Measurements from ENCODE around the gene PIEZO1. TPM values are rescaled to one million over a fixed set of nuclear protein-coding genes. Genes with fewer than 3 reads are reported as not detected.

PIEZO1 gene
- total and polyA plus RNA-seq, 9 of the 15 experiments (the other 6 are each of a cell fraction or from before 2014, with no cell fraction given) = 3.6 to 432 (median 131) TPM

DNA sequence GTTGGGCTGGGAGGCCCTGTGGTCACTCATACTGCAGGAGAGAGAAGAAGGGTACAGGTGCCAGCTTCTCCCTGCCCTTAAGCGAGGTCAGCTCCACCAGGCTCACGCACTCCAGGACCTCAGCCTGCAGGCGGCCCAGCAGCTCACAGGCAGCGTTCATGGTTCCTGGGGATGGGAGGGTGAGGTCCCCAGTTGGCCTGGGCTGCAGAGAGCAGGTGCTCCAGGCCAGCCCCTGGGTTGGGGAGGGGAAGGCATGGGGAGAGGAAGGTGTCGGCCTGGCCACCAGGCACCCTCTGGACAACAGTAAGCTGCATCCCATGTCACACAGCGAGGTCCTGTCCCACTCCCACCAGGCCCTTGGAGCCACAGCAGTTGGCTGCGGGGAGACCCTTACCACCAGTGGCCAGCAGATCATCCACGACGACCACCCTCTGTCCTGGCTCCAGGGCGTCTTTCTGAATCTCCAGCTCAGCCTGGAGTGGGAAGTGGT is 24.7 kb upstream of the PIEZO1 start (continued):
- TF ChIP-seq, protein P1, sequence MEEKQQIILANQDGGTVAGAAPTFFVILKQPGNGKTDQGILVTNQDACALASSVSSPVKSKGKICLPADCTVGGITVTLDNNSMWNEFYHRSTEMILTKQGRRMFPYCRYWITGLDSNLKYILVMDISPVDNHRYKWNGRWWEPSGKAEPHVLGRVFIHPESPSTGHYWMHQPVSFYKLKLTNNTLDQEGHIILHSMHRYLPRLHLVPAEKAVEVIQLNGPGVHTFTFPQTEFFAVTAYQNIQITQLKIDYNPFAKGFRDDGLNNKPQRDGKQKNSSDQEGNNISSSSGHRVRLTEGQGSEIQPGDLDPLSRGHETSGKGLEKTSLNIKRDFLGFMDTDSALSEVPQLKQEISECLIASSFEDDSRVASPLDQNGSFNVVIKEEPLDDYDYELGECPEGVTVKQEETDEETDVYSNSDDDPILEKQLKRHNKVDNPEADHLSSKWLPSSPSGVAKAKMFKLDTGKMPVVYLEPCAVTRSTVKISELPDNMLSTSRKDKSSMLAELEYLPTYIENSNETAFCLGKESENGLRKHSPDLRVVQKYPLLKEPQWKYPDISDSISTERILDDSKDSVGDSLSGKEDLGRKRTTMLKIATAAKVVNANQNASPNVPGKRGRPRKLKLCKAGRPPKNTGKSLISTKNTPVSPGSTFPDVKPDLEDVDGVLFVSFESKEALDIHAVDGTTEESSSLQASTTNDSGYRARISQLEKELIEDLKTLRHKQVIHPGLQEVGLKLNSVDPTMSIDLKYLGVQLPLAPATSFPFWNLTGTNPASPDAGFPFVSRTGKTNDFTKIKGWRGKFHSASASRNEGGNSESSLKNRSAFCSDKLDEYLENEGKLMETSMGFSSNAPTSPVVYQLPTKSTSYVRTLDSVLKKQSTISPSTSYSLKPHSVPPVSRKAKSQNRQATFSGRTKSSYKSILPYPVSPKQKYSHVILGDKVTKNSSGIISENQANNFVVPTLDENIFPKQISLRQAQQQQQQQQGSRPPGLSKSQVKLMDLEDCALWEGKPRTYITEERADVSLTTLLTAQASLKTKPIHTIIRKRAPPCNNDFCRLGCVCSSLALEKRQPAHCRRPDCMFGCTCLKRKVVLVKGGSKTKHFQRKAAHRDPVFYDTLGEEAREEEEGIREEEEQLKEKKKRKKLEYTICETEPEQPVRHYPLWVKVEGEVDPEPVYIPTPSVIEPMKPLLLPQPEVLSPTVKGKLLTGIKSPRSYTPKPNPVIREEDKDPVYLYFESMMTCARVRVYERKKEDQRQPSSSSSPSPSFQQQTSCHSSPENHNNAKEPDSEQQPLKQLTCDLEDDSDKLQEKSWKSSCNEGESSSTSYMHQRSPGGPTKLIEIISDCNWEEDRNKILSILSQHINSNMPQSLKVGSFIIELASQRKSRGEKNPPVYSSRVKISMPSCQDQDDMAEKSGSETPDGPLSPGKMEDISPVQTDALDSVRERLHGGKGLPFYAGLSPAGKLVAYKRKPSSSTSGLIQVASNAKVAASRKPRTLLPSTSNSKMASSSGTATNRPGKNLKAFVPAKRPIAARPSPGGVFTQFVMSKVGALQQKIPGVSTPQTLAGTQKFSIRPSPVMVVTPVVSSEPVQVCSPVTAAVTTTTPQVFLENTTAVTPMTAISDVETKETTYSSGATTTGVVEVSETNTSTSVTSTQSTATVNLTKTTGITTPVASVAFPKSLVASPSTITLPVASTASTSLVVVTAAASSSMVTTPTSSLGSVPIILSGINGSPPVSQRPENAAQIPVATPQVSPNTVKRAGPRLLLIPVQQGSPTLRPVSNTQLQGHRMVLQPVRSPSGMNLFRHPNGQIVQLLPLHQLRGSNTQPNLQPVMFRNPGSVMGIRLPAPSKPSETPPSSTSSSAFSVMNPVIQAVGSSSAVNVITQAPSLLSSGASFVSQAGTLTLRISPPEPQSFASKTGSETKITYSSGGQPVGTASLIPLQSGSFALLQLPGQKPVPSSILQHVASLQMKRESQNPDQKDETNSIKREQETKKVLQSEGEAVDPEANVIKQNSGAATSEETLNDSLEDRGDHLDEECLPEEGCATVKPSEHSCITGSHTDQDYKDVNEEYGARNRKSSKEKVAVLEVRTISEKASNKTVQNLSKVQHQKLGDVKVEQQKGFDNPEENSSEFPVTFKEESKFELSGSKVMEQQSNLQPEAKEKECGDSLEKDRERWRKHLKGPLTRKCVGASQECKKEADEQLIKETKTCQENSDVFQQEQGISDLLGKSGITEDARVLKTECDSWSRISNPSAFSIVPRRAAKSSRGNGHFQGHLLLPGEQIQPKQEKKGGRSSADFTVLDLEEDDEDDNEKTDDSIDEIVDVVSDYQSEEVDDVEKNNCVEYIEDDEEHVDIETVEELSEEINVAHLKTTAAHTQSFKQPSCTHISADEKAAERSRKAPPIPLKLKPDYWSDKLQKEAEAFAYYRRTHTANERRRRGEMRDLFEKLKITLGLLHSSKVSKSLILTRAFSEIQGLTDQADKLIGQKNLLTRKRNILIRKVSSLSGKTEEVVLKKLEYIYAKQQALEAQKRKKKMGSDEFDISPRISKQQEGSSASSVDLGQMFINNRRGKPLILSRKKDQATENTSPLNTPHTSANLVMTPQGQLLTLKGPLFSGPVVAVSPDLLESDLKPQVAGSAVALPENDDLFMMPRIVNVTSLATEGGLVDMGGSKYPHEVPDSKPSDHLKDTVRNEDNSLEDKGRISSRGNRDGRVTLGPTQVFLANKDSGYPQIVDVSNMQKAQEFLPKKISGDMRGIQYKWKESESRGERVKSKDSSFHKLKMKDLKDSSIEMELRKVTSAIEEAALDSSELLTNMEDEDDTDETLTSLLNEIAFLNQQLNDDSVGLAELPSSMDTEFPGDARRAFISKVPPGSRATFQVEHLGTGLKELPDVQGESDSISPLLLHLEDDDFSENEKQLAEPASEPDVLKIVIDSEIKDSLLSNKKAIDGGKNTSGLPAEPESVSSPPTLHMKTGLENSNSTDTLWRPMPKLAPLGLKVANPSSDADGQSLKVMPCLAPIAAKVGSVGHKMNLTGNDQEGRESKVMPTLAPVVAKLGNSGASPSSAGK (IDR thresholded peaks at IDR 0.05) = no peak
- no peak for TF ChIP-seq ZNF766 (CRISPR knock-in tag; conservative IDR thresholded peaks at IDR 0.05)
- 0 out of 4 replicates have a peak, but pooled peaks of 1 of the 2 experiments have one; percentile 6 for TF ChIP-seq ETV6 (IDR thresholded peaks at IDR 0.05; ENCODE audit: borderline replicate concordance in 1 of 2, low read depth in 2 of 2, low read length in 1 of 2)
- no peak for TF ChIP-seq ETV6 (CRISPR knock-in tag; IDR thresholded peaks at IDR 0.05; ENCODE audit: borderline replicate concordance)
- TF ChIP-seq MEF2A (IDR thresholded peaks at IDR 0.05; ENCODE audit: control insufficient read depth, low read depth, low read length) = no peak
- no peak for TF ChIP-seq SMAD2 (IDR thresholded peaks at IDR 0.05; ENCODE audit: low read depth, low read length)
- TF ChIP-seq PTBP1 (IDR thresholded peaks at IDR 0.05; ENCODE audit: low read depth, low read length) = 0 out of 2 replicates have a peak, but pooled peaks have one; percentile 28
- TF ChIP-seq NFRKB (IDR thresholded peaks at IDR 0.05; ENCODE audit: low read depth) = no peak
- TF ChIP-seq ZBTB33 (CRISPR knock-in tag; IDR thresholded peaks at IDR 0.05) = 0 out of 2 replicates have a peak, but pooled peaks have one; percentile 40
- TF ChIP-seq, protein P2, sequence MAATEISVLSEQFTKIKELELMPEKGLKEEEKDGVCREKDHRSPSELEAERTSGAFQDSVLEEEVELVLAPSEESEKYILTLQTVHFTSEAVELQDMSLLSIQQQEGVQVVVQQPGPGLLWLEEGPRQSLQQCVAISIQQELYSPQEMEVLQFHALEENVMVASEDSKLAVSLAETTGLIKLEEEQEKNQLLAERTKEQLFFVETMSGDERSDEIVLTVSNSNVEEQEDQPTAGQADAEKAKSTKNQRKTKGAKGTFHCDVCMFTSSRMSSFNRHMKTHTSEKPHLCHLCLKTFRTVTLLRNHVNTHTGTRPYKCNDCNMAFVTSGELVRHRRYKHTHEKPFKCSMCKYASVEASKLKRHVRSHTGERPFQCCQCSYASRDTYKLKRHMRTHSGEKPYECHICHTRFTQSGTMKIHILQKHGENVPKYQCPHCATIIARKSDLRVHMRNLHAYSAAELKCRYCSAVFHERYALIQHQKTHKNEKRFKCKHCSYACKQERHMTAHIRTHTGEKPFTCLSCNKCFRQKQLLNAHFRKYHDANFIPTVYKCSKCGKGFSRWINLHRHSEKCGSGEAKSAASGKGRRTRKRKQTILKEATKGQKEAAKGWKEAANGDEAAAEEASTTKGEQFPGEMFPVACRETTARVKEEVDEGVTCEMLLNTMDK (IDR thresholded peaks at IDR 0.05; ENCODE audit: borderline replicate concordance, insufficient read depth, low read depth, low read length, poor library complexity, severe bottlenecking) = no peak
- 0 out of 2 replicates have a peak, but pooled peaks have one; percentile 4 for TF ChIP-seq RUNX1 (IDR thresholded peaks at IDR 0.05; ENCODE audit: low read depth)
